Smooth muscle cell (in vitro differentiated cells): ENCODE data around the gene TRIO. TPM values are rescaled to one million over a fixed set of nuclear protein-coding genes. Genes with fewer than 3 reads are reported as not detected.

Experiments
- DNase-seq: peaks from one replicate; lab custom pipeline; 2025; ENCODE audit not compliant: unreplicated experiment; lab: John Stamatoyannopoulos, UW
- H2AFZ ChIP-seq: fragments of 200-600 bp; sonication (generic); 2 replicates; pipeline ENCODE4 v1.6.0; 2016; ENCODE audit warnings: antibody characterized with exemption, low read depth, mild to moderate bottlenecking
- H3F3A ChIP-seq: fragments of 200-600 bp; sonication (generic); 2 replicates; pipeline ENCODE4 v1.6.0; 2017; ENCODE audit warnings: antibody characterized with exemption, low read depth
- H3K27ac ChIP-seq: fragments of 200-600 bp; sonication (generic); 2 replicates; pipeline ENCODE4 v1.5.1; 2016; ENCODE audit warnings: low read depth, mild to moderate bottlenecking
- H3K27me3 ChIP-seq: fragments of 200-600 bp; sonication (generic); 2 replicates; pipeline ENCODE4 v1.6.1; 2016; ENCODE audit warnings: low read depth, mild to moderate bottlenecking
- H3K36me3 ChIP-seq: fragments of 200-600 bp; sonication (generic); 2 replicates; pipeline ENCODE4 v1.5.1; 2016; ENCODE audit warnings: low read depth
- H3K4me1 ChIP-seq: fragments of 200-600 bp; sonication (generic); 2 replicates; pipeline ENCODE4 v1.5.1; 2016; ENCODE audit warnings: low read depth
- H3K4me2 ChIP-seq: fragments of 200-600 bp; sonication (generic); 2 replicates; pipeline ENCODE4 v1.6.0; 2016; ENCODE audit warnings: mild to moderate bottlenecking
- H3K4me3 ChIP-seq: fragments of 200-600 bp; sonication (generic); 2 replicates; pipeline ENCODE4 v1.5.1; 2016; ENCODE audit warnings: mild to moderate bottlenecking
- H3K79me2 ChIP-seq: fragments of 200-600 bp; sonication (generic); 2 replicates; pipeline ENCODE4 v1.6.0; 2016; ENCODE audit warnings: low read depth, mild to moderate bottlenecking
- H3K9ac ChIP-seq: fragments of 200-600 bp; sonication (generic); 2 replicates; pipeline ENCODE4 v1.6.0; 2016; ENCODE audit warnings: low read depth
- H3K9me3 ChIP-seq: fragments of 200-600 bp; sonication (generic); replicated peaks from 2 replicates; pipeline ENCODE4 v1.5.1; 2016; ENCODE audit warnings: low read depth
- H4K20me1 ChIP-seq: fragments of 200-600 bp; sonication (generic); 2 replicates; pipeline ENCODE4 v1.6.0; 2016; ENCODE audit warnings: low read depth
- WGBS: methylation state at CpG from one replicate; pipeline ENCODE4 v1.1.7; 2016; ENCODE audit warnings: low lambda C conversion rate; 5-methylcytosine and 5-hydroxymethylcytosine counted together
- polyA plus RNA-seq: library from polyadenylated mRNA; unstranded; fragments of >200 nt; fragmentation: Nextera tagmentation; extraction: Ambion mirVana; gene quantifications from 2 replicates; pipeline ENCODE4 v1.2.1, GENCODE V29; 2016
- total RNA-seq: library from RNA; depleted of rRNA; stranded (reverse); fragments of >200 nt; gene quantifications from 2 replicates; pipeline ENCODE4 v1.2.3, GENCODE V29; 2014
- TF ChIP-seq, protein P1 (sequence below): fragments of 200-600 bp; sonication (generic); IDR thresholded peaks from 2 replicates; pipeline ENCODE4 v1.5.1; 2017; ENCODE audit warnings: borderline replicate concordance, mild to moderate bottlenecking, antibody characterized with exemption; ENCODE audit not compliant: insufficient read depth, poor library complexity, severe bottlenecking

TRIO gene
- total and polyA plus RNA-seq, 2 experiments from 2014 or later, result 10.2 to 118 TPM

- H3K4me2 ChIP-seq, result no peak overlapping the region
- peaks cover 33% of the 10 kb centered on the region for H3K4me1 ChIP-seq
Observed at GRCh38 chr5:14438195-14438606, 295.1 kb downstream of the TRIO start.

DNA sequence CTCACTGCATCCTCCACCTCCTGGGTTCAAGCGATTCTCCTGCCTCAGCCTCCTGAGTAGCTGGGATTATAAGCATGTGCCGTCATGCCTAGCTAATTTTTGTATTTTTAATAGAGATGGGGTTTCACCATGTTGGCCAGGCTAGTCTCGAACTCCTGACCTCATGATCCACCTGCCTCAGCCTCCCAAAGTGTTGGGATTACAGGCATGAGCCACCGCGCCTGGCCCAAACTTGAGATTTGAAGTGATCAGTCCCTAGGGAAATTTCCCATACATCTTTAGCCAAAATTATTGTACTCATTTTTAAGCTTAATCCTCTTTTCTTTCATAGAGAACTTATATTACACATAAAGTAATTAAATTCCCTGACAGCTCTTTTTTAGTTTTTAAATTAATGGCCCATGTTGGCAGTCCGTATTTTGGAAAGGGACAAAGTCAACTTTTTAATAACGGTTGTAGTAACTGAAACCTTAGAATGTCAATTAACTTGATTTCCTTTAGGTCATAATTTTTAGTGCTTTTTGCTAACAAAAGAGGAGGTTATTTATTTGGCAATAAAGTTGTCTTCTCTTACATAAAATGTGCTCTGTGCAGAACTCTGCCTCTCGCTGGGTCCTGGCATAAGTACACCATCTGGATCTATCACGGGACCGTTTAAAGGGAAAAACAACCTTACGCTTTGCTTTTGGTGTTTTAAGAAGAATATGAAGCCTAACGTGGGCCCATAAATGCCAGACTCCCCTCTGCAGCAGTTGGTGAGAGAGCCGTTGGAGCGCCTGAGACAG lies 296.1 kb downstream of the TRIO start:
- Histone ChIP-seq H2AFZ (no peak overlapping the region), H3K4me3 (no peak overlapping the region), H3K27me3 (no peaks in the 10 kb centered on the region), H3K9me3 (no peaks in the 10 kb centered on the region), H4K20me1 (peaks cover 45% of the 10 kb centered on the region), H3K9ac (no peak overlapping the region), H3K27ac (peak overlapping the region; percentile 76), H3K4me2 (peak overlapping the region; percentile 42), H3F3A (peaks cover 10% of the 10 kb centered on the region), H3K36me3 (no peaks in the 10 kb centered on the region), H3K4me1 (peaks cover 27% of the 10 kb centered on the region), H3K79me2 (peaks cover 10% of the 10 kb centered on the region)
- no peak for DNase-seq
- TF ChIP-seq, protein P1, sequence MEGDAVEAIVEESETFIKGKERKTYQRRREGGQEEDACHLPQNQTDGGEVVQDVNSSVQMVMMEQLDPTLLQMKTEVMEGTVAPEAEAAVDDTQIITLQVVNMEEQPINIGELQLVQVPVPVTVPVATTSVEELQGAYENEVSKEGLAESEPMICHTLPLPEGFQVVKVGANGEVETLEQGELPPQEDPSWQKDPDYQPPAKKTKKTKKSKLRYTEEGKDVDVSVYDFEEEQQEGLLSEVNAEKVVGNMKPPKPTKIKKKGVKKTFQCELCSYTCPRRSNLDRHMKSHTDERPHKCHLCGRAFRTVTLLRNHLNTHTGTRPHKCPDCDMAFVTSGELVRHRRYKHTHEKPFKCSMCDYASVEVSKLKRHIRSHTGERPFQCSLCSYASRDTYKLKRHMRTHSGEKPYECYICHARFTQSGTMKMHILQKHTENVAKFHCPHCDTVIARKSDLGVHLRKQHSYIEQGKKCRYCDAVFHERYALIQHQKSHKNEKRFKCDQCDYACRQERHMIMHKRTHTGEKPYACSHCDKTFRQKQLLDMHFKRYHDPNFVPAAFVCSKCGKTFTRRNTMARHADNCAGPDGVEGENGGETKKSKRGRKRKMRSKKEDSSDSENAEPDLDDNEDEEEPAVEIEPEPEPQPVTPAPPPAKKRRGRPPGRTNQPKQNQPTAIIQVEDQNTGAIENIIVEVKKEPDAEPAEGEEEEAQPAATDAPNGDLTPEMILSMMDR, result no peak
- WGBS, result 86% methylated on average over 14 of the region's 14 CpGs

More at GRCh38 chr5:14438195-14438606, 295.1 kb downstream of the TRIO start:
- Histone ChIP-seq H3K9me3 (no peaks in the 10 kb centered on the region), H3K36me3 (no peaks in the 10 kb centered on the region), H3K4me3 (no peak overlapping the region), H3F3A (peaks cover 5% of the 10 kb centered on the region), H4K20me1 (peaks cover 40% of the 10 kb centered on the region), H3K79me2 (peaks cover 11% of the 10 kb centered on the region), H3K27ac (no peak overlapping the region), H3K27me3 (no peaks in the 10 kb centered on the region), H2AFZ (no peak overlapping the region), H3K9ac (no peak overlapping the region)
- WGBS, result 95% methylated on average over 6 of the region's 6 CpGs
- DNase-seq, result no peak
- TF ChIP-seq, protein P1, result no peak

- H3K36me3 ChIP-seq, result no peaks in the 10 kb centered on the region
- H3K27ac ChIP-seq, result peak overlapping the region; percentile 76
- H3K4me3 ChIP-seq, result peak overlapping the region; percentile 34
- H3K4me2 ChIP-seq, result peak overlapping the region; percentile 42
- no peaks in the 10 kb centered on the region for H3K27me3 ChIP-seq
- H2AFZ ChIP-seq, result no peak overlapping the region
- no peak for DNase-seq
- TF ChIP-seq, protein P1, result no peak
- H3F3A ChIP-seq, result peaks cover 14% of the 10 kb centered on the region
- peaks cover 45% of the 10 kb centered on the region for H4K20me1 ChIP-seq
- no peaks in the 10 kb centered on the region for H3K9me3 ChIP-seq
- H3K4me1 ChIP-seq, result peaks cover 30% of the 10 kb centered on the region
- H3K9ac ChIP-seq, result peak overlapping the region; percentile 15
- WGBS, result 76% methylated on average over 10 of the region's 10 CpGs
- H3K79me2 ChIP-seq, result peaks cover 2% of the 10 kb centered on the region
Observed at GRCh38 chr5:14440223-14440581, 297.1 kb downstream of the TRIO start.
